Measurements from ENCODE around the gene ANAPC13.

Gene ANAPC13

GRCh38 chr3:134449277-134449676 lies 36.5 kb downstream of the ANAPC13 start:
- no peak for DNase-seq (ENCODE audit: low read depth)

GRCh38 chr3:134448664-134449063 lies 37.1 kb downstream of the ANAPC13 start:
- no peak for DNase-seq (ENCODE audit: low read depth)

GRCh38 chr3:134447351-134447750 lies 38.4 kb downstream of the ANAPC13 start:
- DNase-seq (ENCODE audit: low read depth): no peak

- no peak for DNase-seq (ENCODE audit: low read depth)
These were observed 39.0 kb downstream of the ANAPC13 start for GRCh38 chr3:134446800-134447199.

- DNase-seq (ENCODE audit: low read depth): no peak
These were observed 40.1 kb downstream of the ANAPC13 start for GRCh38 chr3:134445636-134446035.

GRCh38 chr3:134445095-134445494 lies 40.7 kb downstream of the ANAPC13 start:
- DNase-seq (ENCODE audit: low read depth): no peak

- DNase-seq (ENCODE audit: low read depth): no peak
These were observed 44.0 kb downstream of the ANAPC13 start for GRCh38 chr3:134441821-134442220.

GRCh38 chr3:134441321-134441720 lies 44.5 kb downstream of the ANAPC13 start:
- DNase-seq (ENCODE audit: low read depth): no peak

GRCh38 chr3:134437211-134437752 lies 48.5 kb downstream of the ANAPC13 start:
- no peak for DNase-seq (ENCODE audit: low read depth)

- DNase-seq (ENCODE audit: low read depth): no peak
These were observed 53.5 kb downstream of the ANAPC13 start for GRCh38 chr3:134432236-134432635.

- DNase-seq (ENCODE audit: low read depth): no peak
These were observed 54.8 kb downstream of the ANAPC13 start for GRCh38 chr3:134430950-134431445.

- no peak for DNase-seq (ENCODE audit: low read depth)
These were observed 55.6 kb downstream of the ANAPC13 start for GRCh38 chr3:134430174-134430573.

GRCh38 chr3:134428401-134428800 lies 57.4 kb downstream of the ANAPC13 start:
- DNase-seq (ENCODE audit: low read depth): no peak
